Measurements from ENCODE around the gene MAPK7.

MAPK7 gene

GRCh38 chr17:19372866-19373504, 5.3 kb upstream of the MAPK7 start:
- TF ChIP-seq CTCF (IDR thresholded peaks at IDR 0.05; ENCODE audit: insufficient read depth, low read length, poor library complexity, severe bottlenecking) (no peak), EZH2phosphoT487 (conservative IDR thresholded peaks at IDR 0.05; ENCODE audit: low read length) (no peak)
- H3K4me2 ChIP-seq (ENCODE audit: low read depth, low read length, poor library complexity, severe bottlenecking): no peak overlapping the region
- H3K9me3 ChIP-seq (ENCODE audit: insufficient read depth, low read length): no peaks in the 10 kb centered on the region
- H2AFZ ChIP-seq (ENCODE audit: low read depth, low read length, severe bottlenecking): no peak overlapping the region
- H4K20me1 ChIP-seq (ENCODE audit: low read depth, low read length): no peaks in the 10 kb centered on the region; the same call in 1 of the 2 replicates
- H3F3A ChIP-seq (ENCODE audit: insufficient read depth): no peaks in the 10 kb centered on the region; the same call in 1 of the 2 replicates
- H3K9me2 ChIP-seq (replicated peaks; ENCODE audit: insufficient read depth, low read length): no peaks in the 10 kb centered on the region
- H3K27me3 ChIP-seq (ENCODE audit: low read length): no peaks in the 10 kb centered on the region
- H3K4me3 ChIP-seq (ENCODE audit: insufficient read depth, low read length, poor library complexity, severe bottlenecking): no peak overlapping the region
- no peak overlapping the region for H3K27ac ChIP-seq (ENCODE audit: low read depth, low read length)
- no peaks in the 10 kb centered on the region for H3K36me3 ChIP-seq (ENCODE audit: low read length)
- H3K79me2 ChIP-seq (ENCODE audit: insufficient read depth, low read length): no peaks in the 10 kb centered on the region
- no peak overlapping the region for H3K9ac ChIP-seq (ENCODE audit: low read length)

- Histone ChIP-seq H3K27ac (ENCODE audit: low read depth, low read length) (no peak overlapping the region), H3K4me2 (ENCODE audit: low read depth, low read length, poor library complexity, severe bottlenecking) (no peak overlapping the region), H2AFZ (ENCODE audit: low read depth, low read length, severe bottlenecking) (no peak overlapping the region), H3K9ac (ENCODE audit: low read length) (no peak overlapping the region), H3K27me3 (ENCODE audit: low read length) (no peaks in the 10 kb centered on the region), H3K4me3 (ENCODE audit: insufficient read depth, low read length, poor library complexity, severe bottlenecking) (no peak overlapping the region), H4K20me1 (ENCODE audit: low read depth, low read length) (no peaks in the 10 kb centered on the region; the same call in 1 of the 2 replicates), H3F3A (ENCODE audit: insufficient read depth) (no peaks in the 10 kb centered on the region; the same call in 1 of the 2 replicates), H3K9me3 (ENCODE audit: insufficient read depth, low read length) (no peaks in the 10 kb centered on the region), H3K79me2 (ENCODE audit: insufficient read depth, low read length) (peaks cover 5% of the 10 kb centered on the region; the same call in 1 of the 2 replicates), H3K36me3 (ENCODE audit: low read length) (no peaks in the 10 kb centered on the region), H3K9me2 (replicated peaks; ENCODE audit: insufficient read depth, low read length) (no peaks in the 10 kb centered on the region)
- no peak for TF ChIP-seq CTCF (IDR thresholded peaks at IDR 0.05; ENCODE audit: insufficient read depth, low read length, poor library complexity, severe bottlenecking)
- no peak for TF ChIP-seq EZH2phosphoT487 (conservative IDR thresholded peaks at IDR 0.05; ENCODE audit: low read length)
Measured at GRCh38 chr17:19374136-19374535, 4.2 kb upstream of the MAPK7 start.

GRCh38 chr17:19375732-19376131, 2.6 kb upstream of the MAPK7 start:
- no peak overlapping the region for H3K4me3 ChIP-seq (ENCODE audit: insufficient read depth, low read length, poor library complexity, severe bottlenecking)
- TF ChIP-seq CTCF (IDR thresholded peaks at IDR 0.05; ENCODE audit: insufficient read depth, low read length, poor library complexity, severe bottlenecking) (no peak), EZH2phosphoT487 (conservative IDR thresholded peaks at IDR 0.05; ENCODE audit: low read length) (no peak)
- H2AFZ ChIP-seq (ENCODE audit: low read depth, low read length, severe bottlenecking): no peak overlapping the region
- no peaks in the 10 kb centered on the region; the same call in 1 of the 2 replicates for H3F3A ChIP-seq (ENCODE audit: insufficient read depth)
- no peaks in the 10 kb centered on the region for H3K36me3 ChIP-seq (ENCODE audit: low read length)
- no peak overlapping the region for H3K9ac ChIP-seq (ENCODE audit: low read length)
- no peaks in the 10 kb centered on the region for H3K9me2 ChIP-seq (replicated peaks; ENCODE audit: insufficient read depth, low read length)
- no peaks in the 10 kb centered on the region for H3K9me3 ChIP-seq (ENCODE audit: insufficient read depth, low read length)
- H3K27ac ChIP-seq (ENCODE audit: low read depth, low read length): no peak overlapping the region
- no peak overlapping the region for H3K4me2 ChIP-seq (ENCODE audit: low read depth, low read length, poor library complexity, severe bottlenecking)
- H4K20me1 ChIP-seq (ENCODE audit: low read depth, low read length): no peaks in the 10 kb centered on the region; the same call in 1 of the 2 replicates
- peaks cover 5% of the 10 kb centered on the region; the same call in 1 of the 2 replicates for H3K79me2 ChIP-seq (ENCODE audit: insufficient read depth, low read length)
- H3K27me3 ChIP-seq (ENCODE audit: low read length): no peaks in the 10 kb centered on the region

All from SU-DHL-6 (cell line).